ENCODE results near the gene ACSL6.

ACSL6 gene

GRCh38 chr5:131977212-131977604 lies 34.2 kb downstream of the ACSL6 start:
- Histone ChIP-seq H3K36me3 (ENCODE audit: control insufficient read depth in 1 of 2, insufficient read depth in 2 of 2, low read depth in 1 of 2, low read length in 2 of 2) (no peaks in the 10 kb centered on the region), H3K27me3 (ENCODE audit: control insufficient read depth in 1 of 2, insufficient read depth in 1 of 2, low read length in 2 of 2) (peaks cover 0 to 5% of the 10 kb centered on the region in 2 experiments), H2AK5ac (ENCODE audit: low read length, severe bottlenecking) (no peak overlapping the region), H2BK5ac (ENCODE audit: low read depth, low read length, poor library complexity, severe bottlenecking) (no peak overlapping the region), H3K23ac (ENCODE audit: low read length in 2 of 2) (no peak overlapping the region), H3K27ac (ENCODE audit: low read length, poor library complexity, severe bottlenecking) (no peak overlapping the region), H2BK12ac (ENCODE audit: low read length in 2 of 2) (no peak overlapping the region), H3K18ac (ENCODE audit: low read depth in 1 of 2, low read length in 2 of 2) (no peak overlapping the region), H3K4me1 (ENCODE audit: control insufficient read depth, insufficient read depth, low read depth, low read length) (peaks cover 4% of the 10 kb centered on the region), H2BK120ac (ENCODE audit: low read depth, low read length) (no peak overlapping the region), H3K14ac (ENCODE audit: low read length in 2 of 2) (no peak overlapping the region), H3K4me3 (ENCODE audit: insufficient read depth in 1 of 2, low read depth in 1 of 2, low read length in 2 of 2) (no peak overlapping the region), H4K8ac (ENCODE audit: low read length) (no peak overlapping the region), H3K4me2 (ENCODE audit: low read length, poor library complexity, severe bottlenecking) (no peak overlapping the region), H2BK15ac (ENCODE audit: low read depth, poor library complexity, severe bottlenecking) (no peak overlapping the region), H3K79me1 (replicated peaks; ENCODE audit: low read length, poor library complexity, severe bottlenecking) (no peaks in the 10 kb centered on the region), H4K91ac (ENCODE audit: low read length) (no peak overlapping the region), H3K9ac (ENCODE audit: low read length) (no peak overlapping the region), H2AFZ (ENCODE audit: low read depth, low read length) (no peak overlapping the region), H3K4ac (ENCODE audit: low read depth in 1 of 2, low read length in 2 of 2) (no peak overlapping the region), H3K9me3 (ENCODE audit: control insufficient read depth, low read length) (no peaks in the 10 kb centered on the region)
- 43% methylated on average over 2 of the region's 2 CpGs for WGBS
- no peak for DNase-seq

DNA sequence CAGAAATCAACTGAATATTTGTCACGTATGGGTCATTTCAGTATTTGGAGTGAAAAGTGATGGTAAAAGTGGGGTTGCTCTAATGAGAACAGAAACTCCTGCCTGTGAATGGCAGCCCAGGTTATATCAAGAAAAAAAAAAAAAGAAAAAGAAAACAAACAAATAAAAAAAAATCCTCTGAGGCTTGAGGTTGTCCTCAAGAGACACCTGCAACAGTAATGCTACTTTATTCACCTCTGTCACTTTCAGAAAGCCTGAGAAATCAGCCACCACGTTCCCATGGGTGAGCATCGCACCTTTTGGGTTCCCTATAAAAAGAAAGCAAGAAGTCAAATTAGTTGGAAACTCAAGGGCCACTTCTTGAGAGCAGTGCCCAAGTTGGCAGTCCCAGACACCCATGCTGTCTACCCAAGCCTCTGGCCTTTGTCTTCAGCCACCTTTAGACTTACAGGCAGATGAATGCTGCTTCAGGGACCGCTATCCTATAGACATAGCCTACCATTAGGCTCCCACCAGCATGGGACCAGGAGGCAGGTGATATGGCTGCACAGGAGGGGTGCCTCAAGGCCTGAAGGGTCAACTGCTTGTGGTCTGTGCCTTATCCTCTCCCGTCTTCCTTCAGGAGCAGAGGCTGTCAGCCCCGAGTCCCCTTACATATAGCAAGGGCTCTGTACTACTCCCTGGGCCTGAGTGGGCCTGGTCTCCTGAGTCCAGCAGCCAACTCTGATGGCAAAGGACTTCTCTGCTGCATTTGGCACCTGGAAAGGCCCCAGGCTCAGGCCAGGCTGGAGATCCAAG lies 34.8 kb downstream of the ACSL6 start:
- Histone ChIP-seq H3K9ac (ENCODE audit: low read length) (no peak overlapping the region), H2BK15ac (ENCODE audit: low read depth, poor library complexity, severe bottlenecking) (no peak overlapping the region), H3K4ac (ENCODE audit: low read depth in 1 of 2, low read length in 2 of 2) (no peak overlapping the region), H3K9me3 (ENCODE audit: control insufficient read depth, low read length) (no peaks in the 10 kb centered on the region), H2BK120ac (ENCODE audit: low read depth, low read length) (no peak overlapping the region), H3K4me2 (ENCODE audit: low read length, poor library complexity, severe bottlenecking) (no peak overlapping the region), H3K27ac (ENCODE audit: low read length, poor library complexity, severe bottlenecking) (no peak overlapping the region), H2AFZ (ENCODE audit: low read depth, low read length) (no peak overlapping the region), H3K4me1 (ENCODE audit: control insufficient read depth, insufficient read depth, low read depth, low read length) (peaks cover 4% of the 10 kb centered on the region), H2BK12ac (ENCODE audit: low read length in 2 of 2) (no peak overlapping the region), H3K23ac (ENCODE audit: low read length in 2 of 2) (no peak overlapping the region), H2AK5ac (ENCODE audit: low read length, severe bottlenecking) (no peak overlapping the region), H3K27me3 (ENCODE audit: control insufficient read depth in 1 of 2, insufficient read depth in 1 of 2, low read length in 2 of 2) (peaks cover 0 to 5% of the 10 kb centered on the region in 2 experiments), H4K91ac (ENCODE audit: low read length) (no peak overlapping the region), H3K14ac (ENCODE audit: low read length in 2 of 2) (no peak overlapping the region), H3K18ac (ENCODE audit: low read depth in 1 of 2, low read length in 2 of 2) (no peak overlapping the region), H3K4me3 (ENCODE audit: insufficient read depth in 1 of 2, low read depth in 1 of 2, low read length in 2 of 2) (no peak overlapping the region), H3K79me1 (replicated peaks; ENCODE audit: low read length, poor library complexity, severe bottlenecking) (no peaks in the 10 kb centered on the region), H2BK5ac (ENCODE audit: low read depth, low read length, poor library complexity, severe bottlenecking) (no peak overlapping the region), H3K36me3 (ENCODE audit: control insufficient read depth in 1 of 2, insufficient read depth in 2 of 2, low read depth in 1 of 2, low read length in 2 of 2) (no peaks in the 10 kb centered on the region), H4K8ac (ENCODE audit: low read length) (no peak overlapping the region)
- WGBS: 85% methylated on average over 6 of the region's 6 CpGs
- no peak for DNase-seq

DNA sequence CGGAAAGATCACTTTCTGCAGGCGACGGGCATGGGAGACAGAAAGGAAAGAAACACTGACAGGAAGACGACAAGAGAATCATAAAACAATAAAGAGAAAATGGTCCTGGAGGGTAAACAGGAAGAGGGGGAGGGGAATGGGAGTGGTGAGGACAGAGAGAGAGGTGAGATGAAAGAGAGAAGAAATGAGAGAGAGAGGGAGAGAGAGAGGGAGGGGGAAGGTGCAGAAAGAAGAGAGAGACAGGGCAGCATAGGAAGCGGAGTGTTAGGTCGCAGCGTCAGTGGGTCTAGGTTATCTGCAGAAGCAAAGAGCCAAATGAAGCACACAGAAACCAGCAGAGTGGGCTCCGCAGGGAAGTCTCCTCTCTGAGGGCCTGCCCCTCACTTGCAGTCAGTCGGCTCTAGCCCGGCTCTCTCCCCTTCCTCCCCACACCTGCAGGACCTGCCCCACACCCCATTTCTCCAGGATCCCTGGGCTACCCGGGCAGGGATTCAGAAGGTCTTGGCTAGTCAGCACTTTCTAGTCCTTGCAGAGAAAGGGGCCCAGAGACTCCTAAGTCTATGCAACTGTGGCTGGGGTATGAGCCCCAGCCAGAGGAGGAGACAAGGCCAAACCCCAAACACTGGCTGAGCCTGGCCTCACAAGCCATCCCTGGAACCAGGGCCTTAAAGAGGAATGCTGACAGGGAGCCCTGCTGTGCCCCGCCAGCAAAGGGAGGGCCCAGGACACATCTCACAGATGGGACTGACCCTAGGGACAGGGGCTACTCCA lies 36.3 kb downstream of the ACSL6 start:
- H3K4ac ChIP-seq (ENCODE audit: low read depth in 1 of 2, low read length in 2 of 2): no peak overlapping the region
- no peak overlapping the region for H3K14ac ChIP-seq (ENCODE audit: low read length in 2 of 2)
- no peaks in the 10 kb centered on the region for H3K36me3 ChIP-seq (ENCODE audit: control insufficient read depth in 1 of 2, insufficient read depth in 2 of 2, low read depth in 1 of 2, low read length in 2 of 2)
- H3K23ac ChIP-seq (ENCODE audit: low read length in 2 of 2): no peak overlapping the region
- H3K27me3 ChIP-seq (ENCODE audit: control insufficient read depth in 1 of 2, insufficient read depth in 1 of 2, low read length in 2 of 2): peaks cover 0 to 5% of the 10 kb centered on the region in 2 experiments
- no peak overlapping the region for H2AK5ac ChIP-seq (ENCODE audit: low read length, severe bottlenecking)
- no peak overlapping the region for H4K91ac ChIP-seq (ENCODE audit: low read length)
- H2BK120ac ChIP-seq (ENCODE audit: low read depth, low read length): no peak overlapping the region
- no peaks in the 10 kb centered on the region for H3K79me1 ChIP-seq (replicated peaks; ENCODE audit: low read length, poor library complexity, severe bottlenecking)
- no peaks in the 10 kb centered on the region for H3K9me3 ChIP-seq (ENCODE audit: control insufficient read depth, low read length)
- no peak overlapping the region for H4K8ac ChIP-seq (ENCODE audit: low read length)
- no peak overlapping the region for H3K27ac ChIP-seq (ENCODE audit: low read length, poor library complexity, severe bottlenecking)
- H2BK5ac ChIP-seq (ENCODE audit: low read depth, low read length, poor library complexity, severe bottlenecking): no peak overlapping the region
- H2BK15ac ChIP-seq (ENCODE audit: low read depth, poor library complexity, severe bottlenecking): no peak overlapping the region
- no peak overlapping the region for H2BK12ac ChIP-seq (ENCODE audit: low read length in 2 of 2)
- no peak overlapping the region for H2AFZ ChIP-seq (ENCODE audit: low read depth, low read length)
- no peak overlapping the region for H3K18ac ChIP-seq (ENCODE audit: low read depth in 1 of 2, low read length in 2 of 2)
- H3K4me1 ChIP-seq (ENCODE audit: control insufficient read depth, insufficient read depth, low read depth, low read length): peaks cover 4% of the 10 kb centered on the region
- H3K9ac ChIP-seq (ENCODE audit: low read length): no peak overlapping the region
- H3K4me3 ChIP-seq (ENCODE audit: insufficient read depth in 1 of 2, low read depth in 1 of 2, low read length in 2 of 2): no peak overlapping the region
- 37% methylated on average over 12 of the region's 12 CpGs for WGBS
- DNase-seq: no peak
- no peak overlapping the region for H3K4me2 ChIP-seq (ENCODE audit: low read length, poor library complexity, severe bottlenecking)

DNA sequence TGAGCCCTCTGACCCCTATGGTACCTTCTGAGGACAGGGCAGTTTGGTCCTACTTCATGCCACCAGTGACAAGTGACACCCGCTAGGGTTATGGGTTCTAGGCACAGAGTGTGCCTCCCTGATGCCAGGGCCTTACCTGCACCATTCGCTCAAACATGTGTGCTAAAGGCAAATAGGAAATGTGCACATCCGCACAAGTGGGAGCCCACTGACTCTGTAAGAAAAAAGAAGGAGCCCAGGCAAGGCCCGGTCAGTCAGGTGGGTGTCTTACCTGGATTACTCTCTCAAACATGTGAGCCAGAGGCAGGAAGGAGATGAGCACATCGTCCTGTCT lies 36.9 kb downstream of the ACSL6 start:
- Histone ChIP-seq H3K9ac (ENCODE audit: low read length) (no peak overlapping the region), H2BK15ac (ENCODE audit: low read depth, poor library complexity, severe bottlenecking) (no peak overlapping the region), H2AK5ac (ENCODE audit: low read length, severe bottlenecking) (no peak overlapping the region), H3K4ac (ENCODE audit: low read depth in 1 of 2, low read length in 2 of 2) (no peak overlapping the region), H2BK12ac (ENCODE audit: low read length in 2 of 2) (no peak overlapping the region), H4K8ac (ENCODE audit: low read length) (no peak overlapping the region), H3K27me3 (ENCODE audit: control insufficient read depth in 1 of 2, insufficient read depth in 1 of 2, low read length in 2 of 2) (peaks cover 0 to 5% of the 10 kb centered on the region in 2 experiments), H3K27ac (ENCODE audit: low read length, poor library complexity, severe bottlenecking) (no peak overlapping the region), H2BK5ac (ENCODE audit: low read depth, low read length, poor library complexity, severe bottlenecking) (no peak overlapping the region), H3K9me3 (ENCODE audit: control insufficient read depth, low read length) (no peaks in the 10 kb centered on the region), H3K4me2 (ENCODE audit: low read length, poor library complexity, severe bottlenecking) (no peak overlapping the region), H2BK120ac (ENCODE audit: low read depth, low read length) (no peak overlapping the region), H3K36me3 (ENCODE audit: control insufficient read depth in 1 of 2, insufficient read depth in 2 of 2, low read depth in 1 of 2, low read length in 2 of 2) (no peaks in the 10 kb centered on the region), H3K23ac (ENCODE audit: low read length in 2 of 2) (no peak overlapping the region), H3K4me1 (ENCODE audit: control insufficient read depth, insufficient read depth, low read depth, low read length) (peaks cover 4% of the 10 kb centered on the region), H3K4me3 (ENCODE audit: insufficient read depth in 1 of 2, low read depth in 1 of 2, low read length in 2 of 2) (no peak overlapping the region), H3K79me1 (replicated peaks; ENCODE audit: low read length, poor library complexity, severe bottlenecking) (no peaks in the 10 kb centered on the region), H3K18ac (ENCODE audit: low read depth in 1 of 2, low read length in 2 of 2) (no peak overlapping the region), H3K14ac (ENCODE audit: low read length in 2 of 2) (no peak overlapping the region), H2AFZ (ENCODE audit: low read depth, low read length) (no peak overlapping the region), H4K91ac (ENCODE audit: low read length) (no peak overlapping the region)
- DNase-seq: no peak
- 68% methylated on average over 5 of the region's 5 CpGs for WGBS

All from mesenchymal stem cell (in vitro differentiated cells and primary cell).